HepG2 (cell line): ENCODE data around the gene MRPL43. TPM values are rescaled to one million over a fixed set of nuclear protein-coding genes. Genes with fewer than 3 reads are reported as not detected.

Source experiments
- CBX1 ChIP-seq: IDR thresholded peaks from one replicate; pipeline ENCODE4 v1.6.1; 2016; ENCODE audit warnings: antibody characterized with exemption, low read depth
- DNMT1 ChIP-seq: sonication (generic); formaldehyde crosslinking; IDR thresholded peaks from 2 replicates; pipeline ENCODE4 v1.5.1; 2020; ENCODE audit warnings: mild to moderate bottlenecking, missing genetic modification reagents
- FLYWCH1 ChIP-seq: sonication (generic); formaldehyde crosslinking; IDR thresholded peaks from 2 replicates; pipeline ENCODE4 v1.8.1; 2023; ENCODE audit warnings: mild to moderate bottlenecking, missing genetic modification reagents
- KIAA2018 ChIP-seq: sonication (generic); formaldehyde crosslinking; IDR thresholded peaks from 2 replicates; pipeline ENCODE4 v1.5.0; 2020; ENCODE audit warnings: mild to moderate bottlenecking, missing genetic modification reagents, borderline replicate concordance
- RELA ChIP-seq: sonication (generic); formaldehyde crosslinking; IDR thresholded peaks from 2 replicates; pipeline ENCODE4 v1.4.0; 2020; ENCODE audit warnings: missing genetic modification reagents
- SCMH1 ChIP-seq: sonication (generic); formaldehyde crosslinking; IDR thresholded peaks from 2 replicates; pipeline ENCODE4 v1.9.0; 2021; ENCODE audit warnings: missing genetic modification reagents, mild to moderate bottlenecking, borderline replicate concordance
- SMAD3 ChIP-seq: sonication (generic); formaldehyde crosslinking; IDR thresholded peaks from 2 replicates; pipeline ENCODE4 v1.4.0; 2020; ENCODE audit warnings: missing genetic modification reagents
- SOX6 ChIP-seq, 2 experiments: fragments of 450-650 bp in 1 of 2; sonication (generic) in 1 of 2; formaldehyde crosslinking in 1 of 2; IDR thresholded peaks; 2 replicates each; pipeline versions ENCODE4 v1.4.0 to v1.6.1; 2017 to 2020; ENCODE audit warnings: antibody characterized with exemption in 1 of 2, mild to moderate bottlenecking in 1 of 2, missing genetic modification reagents in 1 of 2
- SP140L ChIP-seq: sonication (generic); formaldehyde crosslinking; IDR thresholded peaks from 2 replicates; pipeline ENCODE4 v1.4.0; 2020; ENCODE audit warnings: missing genetic modification reagents, borderline replicate concordance
- ZNF121 ChIP-seq: sonication (generic); formaldehyde crosslinking; IDR thresholded peaks from 2 replicates; pipeline ENCODE4 v1.5.0; 2020; ENCODE audit warnings: mild to moderate bottlenecking, missing genetic modification reagents
- ZNF281 ChIP-seq: sonication (generic); formaldehyde crosslinking; IDR thresholded peaks from 2 replicates; pipeline ENCODE4 v1.4.0; 2020; ENCODE audit warnings: missing genetic modification reagents, borderline replicate concordance
- ZNF30 ChIP-seq: sonication (generic); formaldehyde crosslinking; IDR thresholded peaks from 2 replicates; pipeline ENCODE4 v1.5.0; 2020; ENCODE audit warnings: mild to moderate bottlenecking, missing genetic modification reagents
- ZNF570 ChIP-seq: sonication (generic); formaldehyde crosslinking; IDR thresholded peaks from 2 replicates; pipeline ENCODE4 v1.4.0; 2020; ENCODE audit warnings: mild to moderate bottlenecking, missing genetic modification reagents, borderline replicate concordance
- ZNF710 ChIP-seq: sonication (generic); formaldehyde crosslinking; IDR thresholded peaks from 2 replicates; pipeline ENCODE4 v1.5.0; 2020; ENCODE audit warnings: mild to moderate bottlenecking, missing genetic modification reagents, borderline replicate concordance
- ZNF766 ChIP-seq: sonication (generic); formaldehyde crosslinking; IDR thresholded peaks from 2 replicates; pipeline ENCODE4 v1.5.0; 2020; ENCODE audit warnings: missing genetic modification reagents, borderline replicate concordance
- ZSCAN22 ChIP-seq: sonication (generic); formaldehyde crosslinking; IDR thresholded peaks from 2 replicates; pipeline ENCODE4 v1.4.0; 2020; ENCODE audit warnings: mild to moderate bottlenecking, missing genetic modification reagents
- polyA plus RNA-seq, 8 experiments: library from polyadenylated mRNA; depleted of rRNA in 3 of 8; stranded (reverse) in 7 of 8; unstranded in 1 of 8; fragments of >200 nt; fragmentation: Illumina TruSeq in 4 of 8; extraction: Trizol in 4 of 8; gene quantifications; 2 replicates each; pipeline versions ENCODE4 v1.2.1 to v1.2.3, GENCODE V29; 2011 to 2016; ENCODE audit warnings: low read depth in 4 of 8, missing spikeins in 1 of 8, mixed read lengths in 1 of 8; ENCODE audit not compliant: insufficient read depth in 1 of 8
- total RNA-seq, 5 experiments: library from RNA; depleted of rRNA; stranded (reverse); fragments of >200 nt; fragmentation: Illumina TruSeq; extraction: Trizol; gene quantifications; 2 replicates each; pipeline ENCODE4 v1.2.3, GENCODE V29; 2016; ENCODE audit warnings: low read depth in 1 of 5

The MRPL43 gene
- total and polyA plus RNA-seq, 2 of the 13 experiments (the other 11 are each of a cell fraction or from before 2014, with no cell fraction given), result 71.0 to 73.7 TPM

GRCh38 chr10:100996678-100997359 lies 9.5 kb upstream of the MRPL43 start (continued):
- no peak for TF ChIP-seq KIAA2018 (CRISPR knock-in tag)
- no peak for TF ChIP-seq SP140L (CRISPR knock-in tag)
- no peak for TF ChIP-seq ZNF710
- TF ChIP-seq ZNF766 (CRISPR knock-in tag), result no peak
- TF ChIP-seq ZNF30 (CRISPR knock-in tag), result no peak
- no peak for TF ChIP-seq RELA (CRISPR knock-in tag)
- no peak for TF ChIP-seq CBX1
- no peak for TF ChIP-seq SOX6 (IDR thresholded peaks at IDR 0.05)
- TF ChIP-seq SOX6 (CRISPR knock-in tag; IDR thresholded peaks at IDR 0.05), result no peak
- TF ChIP-seq ZSCAN22 (CRISPR knock-in tag), result no peak
- no peak for TF ChIP-seq FLYWCH1 (CRISPR knock-in tag)
- no peak for TF ChIP-seq SCMH1
- no peak for TF ChIP-seq SMAD3 (CRISPR knock-in tag)
- TF ChIP-seq ZNF281, result no peak
- TF ChIP-seq DNMT1 (CRISPR knock-in tag), result no peak
- TF ChIP-seq ZNF570 (CRISPR knock-in tag), result no peak
- TF ChIP-seq ZNF121 (CRISPR knock-in tag), result no peak; the same call in 1 of the 2 replicates
